Activated CD4-positive, alpha-beta T cell treated with anti-CD3 and anti-CD28 coated beads for 24 hours (primary cell): Measurements from ENCODE around the gene POR.
"Not testable (repeated sequence)": the region's sequence is repeated elsewhere in the genome, so short reads cannot be mapped to it uniquely, and the experiment has no call there.

Experiments used
- DNase-seq, 2 donors: peaks; one replicate each; pipeline ENCODE4 v3.0.0-alpha.2; 2020; ENCODE audit warnings: low read depth in 2 of 2

POR gene

DNA sequence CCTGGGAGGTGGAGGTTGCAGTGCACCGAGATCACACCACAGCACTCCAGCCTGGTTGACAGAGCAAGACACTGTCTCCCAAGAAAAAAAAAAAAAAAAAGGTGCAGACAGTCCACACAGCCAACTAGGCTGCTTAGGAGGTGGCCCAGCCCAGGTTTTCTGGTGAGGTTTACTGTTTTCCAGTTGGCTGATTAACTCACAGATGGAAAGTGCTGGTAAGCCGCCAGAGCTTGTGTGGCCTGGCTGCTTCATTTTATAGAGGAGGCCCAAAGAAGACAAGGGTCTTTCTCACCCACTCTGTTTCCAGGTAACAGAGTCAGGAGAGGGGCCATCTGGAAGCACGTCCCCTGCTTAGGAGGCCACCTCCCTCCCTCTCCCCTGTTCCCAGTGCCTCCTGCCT is 29.9 kb upstream of the POR start:
- DNase-seq: no peak

DNA sequence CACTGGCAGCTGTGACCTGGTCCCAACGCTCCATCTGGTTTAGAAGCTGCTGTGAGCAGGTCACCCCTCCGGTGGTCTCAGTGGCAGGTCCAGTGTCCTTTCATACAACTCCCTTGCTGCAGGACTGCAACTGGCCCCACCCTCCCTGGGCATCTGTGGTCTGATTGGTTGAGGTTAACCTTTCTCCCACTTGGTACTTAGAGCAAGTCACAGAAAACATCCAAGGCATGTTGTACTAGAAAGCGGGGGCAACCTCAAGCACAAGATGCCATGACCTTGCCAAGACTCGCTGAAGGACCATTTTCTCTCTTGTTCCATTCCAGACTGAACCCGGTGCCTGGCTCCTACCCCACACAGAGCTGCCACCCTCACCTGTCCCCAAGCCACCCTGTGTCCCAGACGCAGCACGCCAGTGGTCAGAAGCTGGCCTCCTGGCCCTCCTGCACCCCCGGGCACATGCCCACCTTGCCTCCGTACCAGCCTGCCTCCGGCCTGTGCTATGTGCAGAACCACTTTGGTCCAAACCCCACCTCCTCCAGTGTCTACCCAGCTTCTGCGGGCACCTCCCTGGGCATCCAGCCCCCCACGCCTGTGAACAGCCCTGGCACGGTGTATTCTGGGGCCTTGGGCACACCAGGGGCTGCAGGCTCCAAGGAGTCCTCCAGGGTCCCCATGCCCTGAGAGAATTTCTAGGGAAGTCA is 27.1 kb upstream of the POR start:
- no peak for DNase-seq

DNA sequence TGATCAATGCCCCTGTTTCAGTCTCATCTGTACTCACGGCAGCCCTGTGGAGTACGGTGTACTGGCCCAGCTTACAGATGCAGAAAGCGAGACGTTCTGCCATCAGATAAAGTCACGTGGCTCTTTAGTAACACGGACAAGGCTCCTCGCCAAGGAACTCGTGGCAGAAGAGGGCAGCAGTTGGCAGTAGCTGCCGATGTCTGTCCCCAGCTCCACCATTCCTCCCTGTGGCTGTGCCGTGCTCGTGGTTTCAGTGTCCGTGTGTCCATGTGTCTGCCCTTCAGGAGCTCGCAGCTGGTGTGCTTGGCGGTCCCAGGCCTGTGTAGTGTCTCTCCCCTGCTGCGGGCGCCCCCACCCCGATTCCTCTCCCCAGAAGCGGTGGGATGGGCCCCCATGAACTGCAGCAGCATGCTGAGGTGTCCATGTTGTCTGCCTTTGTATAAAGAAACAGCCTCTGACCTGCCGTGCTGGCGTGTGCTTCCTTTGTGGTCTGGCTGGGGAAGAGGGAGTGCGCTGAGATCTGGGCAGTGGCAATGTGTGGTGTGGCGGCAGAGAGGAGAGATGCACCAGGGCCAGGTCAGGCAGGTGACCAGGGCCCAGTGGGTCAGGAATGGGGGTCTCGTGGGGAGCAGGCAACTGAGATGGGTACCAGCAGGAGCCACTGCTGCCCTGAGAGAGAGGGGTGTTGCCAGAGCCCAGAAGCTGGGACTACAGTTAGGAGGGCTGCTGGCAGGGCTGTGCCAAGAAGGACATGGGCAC is 26.3 kb upstream of the POR start:
- DNase-seq: no peak

DNA sequence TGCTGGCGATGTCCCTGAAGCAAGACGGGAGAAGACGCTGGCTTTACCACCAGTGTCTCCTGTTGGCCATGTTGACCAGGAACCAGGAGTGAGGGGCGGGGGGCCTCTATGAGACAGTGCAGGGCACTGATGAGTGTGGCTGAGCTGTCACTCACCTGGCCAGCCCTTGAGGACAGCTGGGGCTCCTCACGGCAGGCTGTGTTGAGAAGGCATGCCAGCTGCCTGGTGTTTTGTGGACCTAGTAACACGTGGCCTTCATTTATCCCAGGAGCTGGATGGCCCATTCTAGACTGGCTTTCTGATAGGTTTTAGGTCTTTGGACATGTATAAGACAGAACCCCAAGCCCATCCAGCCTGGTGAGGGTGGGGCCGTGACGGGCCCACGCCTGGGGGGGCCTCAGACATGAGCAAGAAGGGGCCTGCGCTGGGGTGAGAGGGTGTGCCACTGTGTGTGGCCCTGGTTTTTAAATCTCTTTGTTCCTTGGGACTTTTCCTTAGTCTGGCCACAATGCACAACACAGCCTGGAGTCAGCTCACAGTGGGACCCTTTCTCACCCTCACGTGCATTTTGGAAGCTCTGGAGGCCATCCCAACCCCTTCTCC is 25.6 kb upstream of the POR start:
- no peak for DNase-seq

DNA sequence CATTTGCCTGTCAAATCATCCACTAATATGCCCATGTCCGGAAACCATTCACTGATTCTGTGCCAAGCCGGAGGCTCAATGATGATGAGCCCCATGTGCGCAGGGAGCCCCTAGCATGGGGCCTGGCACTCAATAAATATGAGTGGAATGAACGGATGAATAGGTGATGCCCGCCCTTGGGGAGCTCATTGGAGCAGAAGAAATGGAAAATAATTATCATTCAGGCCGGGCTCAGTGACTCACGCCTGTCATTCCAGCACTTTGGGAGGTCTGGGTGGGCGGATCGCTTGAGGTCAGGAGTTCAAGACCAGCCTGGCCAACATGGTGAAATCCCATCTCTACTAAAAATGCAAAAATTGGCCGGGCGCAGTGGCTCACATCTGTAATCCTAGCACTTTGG is 25.1 kb upstream of the POR start:
- DNase-seq: no peak

DNA sequence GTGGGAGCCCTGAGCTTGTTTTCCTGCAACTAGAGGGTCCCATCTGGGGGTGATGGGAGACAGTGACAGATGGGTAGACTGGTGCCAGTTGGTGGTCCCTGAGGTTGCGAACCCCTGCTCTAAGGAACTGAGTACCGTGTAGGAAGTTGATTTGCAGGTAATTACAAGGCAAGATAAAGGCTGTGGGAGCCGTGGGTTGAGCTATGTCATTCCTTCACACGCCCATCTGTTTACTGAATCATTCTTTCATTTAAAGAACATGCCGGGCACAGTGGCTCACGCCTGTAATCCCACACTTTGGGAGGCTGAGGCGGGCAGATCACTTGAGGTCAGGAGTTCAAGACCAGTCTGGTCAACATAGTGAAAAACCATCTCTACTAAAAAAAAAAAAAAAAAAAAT is 23.7 kb upstream of the POR start:
- not testable (repeated sequence) for DNase-seq

DNA sequence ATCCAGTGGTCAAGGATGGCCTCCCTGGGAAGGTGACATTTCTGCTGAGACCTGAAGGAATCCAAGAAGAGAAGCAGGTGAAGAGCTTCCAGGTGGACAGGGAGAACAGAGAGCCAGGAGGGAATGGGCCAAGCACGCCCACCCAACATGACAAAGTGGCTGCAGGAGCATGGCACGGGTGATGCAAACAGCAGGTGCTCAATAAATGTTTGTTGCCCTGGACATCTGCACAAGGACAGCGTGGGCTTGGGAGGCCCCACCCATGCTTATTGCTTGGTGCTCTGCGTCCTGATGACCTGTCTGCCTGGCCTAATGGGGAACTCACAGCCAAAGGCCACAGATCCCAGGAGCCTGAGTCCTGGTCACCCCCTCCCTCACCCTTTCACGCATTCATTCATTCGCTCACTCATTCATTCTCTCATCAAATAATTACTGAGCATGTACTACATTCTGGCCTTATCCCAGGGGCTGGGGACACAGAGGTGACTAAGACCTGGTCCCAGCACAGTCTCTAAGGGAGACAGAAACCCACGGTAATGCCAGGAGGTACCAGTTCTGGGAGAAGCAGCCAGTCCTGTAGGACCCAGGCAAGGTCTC is 23.0 kb upstream of the POR start:
- DNase-seq: no peak

DNA sequence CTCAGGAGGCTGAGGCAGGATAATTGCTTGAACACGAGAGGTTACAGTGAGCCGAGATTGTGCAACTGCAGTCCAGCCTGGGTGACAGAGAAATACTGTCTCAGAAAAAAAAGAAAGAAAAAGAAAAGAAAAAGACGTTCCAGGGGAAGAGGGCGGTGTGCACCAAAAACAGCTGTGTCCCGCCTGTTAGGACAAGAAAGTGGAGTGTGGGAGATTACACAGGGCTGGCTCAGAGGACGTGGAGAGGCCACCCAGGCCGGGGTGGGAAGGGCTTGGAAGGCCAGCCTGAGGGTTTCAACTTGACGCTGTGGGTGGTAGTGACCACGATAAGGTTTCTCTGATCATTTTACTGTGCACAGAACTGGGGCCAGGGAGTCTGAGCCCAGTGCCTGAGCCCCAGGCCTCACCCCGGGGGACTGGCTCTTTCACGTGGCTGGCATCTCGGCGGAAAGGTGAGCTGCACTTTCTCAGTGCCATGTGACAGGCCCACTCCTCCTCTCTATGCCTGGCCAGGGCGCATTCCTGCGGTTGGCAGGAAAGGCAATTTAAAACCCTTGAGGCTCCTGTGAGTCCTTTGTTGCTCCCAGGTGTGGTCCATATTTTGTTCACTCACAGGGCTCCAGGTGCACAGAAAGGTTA is 22.2 kb upstream of the POR start:
- DNase-seq: no peak

DNA sequence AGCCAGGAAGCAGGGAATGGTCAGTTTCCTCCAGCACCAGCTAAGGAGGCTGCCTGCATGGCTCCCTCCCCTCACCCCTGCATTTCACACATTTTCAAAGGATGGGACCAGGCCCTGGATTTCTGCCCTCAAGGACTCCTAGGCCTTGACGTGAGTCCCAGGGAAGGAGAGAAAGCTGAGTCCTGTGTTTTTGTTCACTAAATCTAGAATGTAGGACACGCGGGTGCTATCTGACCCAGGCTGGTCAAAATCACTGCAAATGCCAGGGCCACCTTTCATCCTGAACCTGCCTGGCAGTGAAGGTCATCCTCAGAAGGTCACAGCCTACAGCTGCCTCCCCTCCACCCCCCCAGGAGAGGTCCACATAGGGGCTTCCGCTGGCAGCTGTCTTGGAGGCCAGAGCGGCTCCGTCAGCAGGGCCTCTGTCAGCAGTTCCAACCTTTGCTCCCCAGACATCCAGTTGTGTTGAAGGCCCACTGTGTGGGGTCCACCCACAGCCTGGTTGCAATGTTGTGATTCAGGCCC is 18.1 kb upstream of the POR start:
- no peak for DNase-seq

DNA sequence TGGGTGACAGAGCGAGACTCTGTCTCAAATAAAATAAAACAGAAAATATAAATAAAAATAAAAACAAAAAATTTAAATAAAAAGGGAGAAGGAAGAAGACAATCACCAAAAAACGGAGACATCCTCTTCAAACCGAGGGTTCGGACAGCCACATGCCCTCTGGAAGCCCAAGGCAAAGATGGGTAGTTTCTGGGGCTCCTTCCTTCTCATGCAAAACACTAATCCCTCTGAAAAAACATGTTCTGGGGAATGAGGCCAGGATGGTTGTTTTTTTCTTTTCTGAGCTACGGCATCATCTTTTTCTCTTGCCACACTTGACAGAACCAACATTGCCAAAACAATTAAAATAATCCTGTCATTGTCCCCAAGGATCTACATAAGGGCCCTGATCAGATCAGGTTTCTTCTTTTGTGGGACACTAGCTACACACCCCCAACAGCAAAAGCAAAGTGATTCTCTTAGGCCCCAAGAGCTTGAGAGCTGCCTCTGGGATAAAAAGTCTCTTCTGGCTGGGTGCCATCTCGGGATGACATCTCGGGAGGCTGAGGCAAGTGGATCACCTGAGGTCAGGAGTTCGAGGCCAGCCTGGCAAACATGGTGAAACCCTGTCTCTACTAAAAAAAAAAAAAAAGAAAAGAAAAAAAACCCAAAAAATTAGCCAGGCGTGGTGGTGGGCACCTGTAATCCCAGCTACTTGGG is 14.2 kb upstream of the POR start:
- DNase-seq: no peak

DNA sequence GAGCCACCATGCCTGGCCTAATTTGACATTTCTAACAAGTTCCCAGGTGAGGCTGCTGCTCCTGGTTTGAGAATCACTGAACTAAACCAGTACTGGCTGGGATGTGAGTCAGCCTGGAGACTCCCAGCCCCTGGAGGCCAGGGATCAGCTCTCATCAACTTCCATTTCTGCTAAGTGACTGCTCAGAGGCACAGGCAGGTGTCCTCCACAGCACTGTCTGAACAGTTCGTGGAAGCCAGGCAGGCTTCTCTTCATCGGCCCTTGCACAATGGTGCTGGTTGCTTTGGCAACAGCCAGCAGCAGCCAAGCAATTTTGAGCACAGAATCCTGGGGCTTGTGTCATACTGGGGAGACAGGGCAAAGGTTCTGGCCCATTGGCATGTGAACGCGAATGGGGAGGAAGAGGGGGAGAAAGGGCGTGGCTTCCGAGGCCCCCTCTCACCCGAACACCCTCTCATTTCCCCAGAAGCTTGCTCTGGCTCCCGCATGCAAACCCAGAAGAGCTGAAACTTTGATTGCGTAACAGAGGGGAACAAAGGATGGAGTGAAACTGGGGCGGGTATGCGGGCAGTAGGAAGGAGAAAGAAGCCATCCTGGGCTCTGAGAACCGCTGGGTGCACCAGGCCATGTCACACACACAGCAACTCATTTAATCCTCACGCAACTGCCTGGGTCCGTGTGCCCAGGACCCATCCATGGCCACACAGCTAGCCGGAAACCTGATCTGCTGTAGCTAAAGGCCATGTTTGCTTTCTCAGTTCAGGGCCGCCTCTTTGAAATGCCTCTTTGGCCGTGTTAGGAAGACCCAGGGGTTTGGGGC is 9.0 kb upstream of the POR start:
- DNase-seq: no peak

DNA sequence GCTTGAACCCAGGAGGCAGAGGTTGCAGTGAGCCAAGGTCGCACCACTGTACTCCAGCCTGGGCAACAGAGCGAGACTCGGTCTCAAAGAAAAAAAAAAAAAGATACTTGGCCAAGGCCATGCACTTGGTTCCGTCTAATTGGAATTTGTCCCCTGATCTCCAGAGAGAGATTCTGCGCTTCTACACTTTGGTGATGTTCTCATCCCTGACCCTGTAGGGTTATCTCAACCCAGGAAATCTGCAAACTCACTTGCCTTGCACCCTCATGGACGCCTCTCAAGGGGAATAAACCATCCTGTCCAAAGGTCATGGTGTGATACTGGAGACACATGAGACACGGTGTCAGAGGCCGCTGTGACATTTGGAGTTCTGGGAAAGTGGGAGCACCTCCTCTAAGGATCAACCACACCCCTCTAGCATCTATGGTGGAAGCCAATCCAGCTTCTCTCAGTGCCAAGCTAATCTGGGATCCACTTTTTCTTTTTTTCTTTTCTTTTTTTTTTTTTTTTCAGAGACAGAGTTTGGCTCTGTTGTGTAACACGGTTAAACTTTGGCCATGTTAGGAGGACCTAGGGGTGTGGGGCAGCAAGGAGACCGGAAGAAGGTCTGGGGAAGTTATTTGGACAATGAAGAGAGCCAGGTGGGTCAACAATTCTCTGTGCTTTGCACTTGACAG is 7.8 kb upstream of the POR start:
- no peak for DNase-seq

DNA sequence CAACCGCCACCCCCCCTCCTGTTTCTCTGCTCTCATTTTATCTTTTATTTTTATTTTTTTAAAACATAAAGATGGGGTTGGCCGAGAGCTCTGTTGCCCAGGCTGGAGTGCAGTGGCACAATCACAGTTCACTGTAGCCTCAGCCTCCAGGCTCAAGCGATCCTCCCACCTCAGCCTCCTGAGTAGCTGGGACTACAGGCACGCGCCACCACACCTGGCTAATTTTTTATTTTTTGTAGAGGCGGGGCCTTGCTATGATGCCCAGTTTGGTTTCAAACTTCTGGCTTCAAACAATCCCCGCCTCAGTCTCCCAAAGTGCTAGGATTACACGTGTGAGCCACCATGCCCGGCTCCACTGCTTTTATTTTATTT is 7.3 kb upstream of the POR start:
- not testable (repeated sequence) for DNase-seq

DNA sequence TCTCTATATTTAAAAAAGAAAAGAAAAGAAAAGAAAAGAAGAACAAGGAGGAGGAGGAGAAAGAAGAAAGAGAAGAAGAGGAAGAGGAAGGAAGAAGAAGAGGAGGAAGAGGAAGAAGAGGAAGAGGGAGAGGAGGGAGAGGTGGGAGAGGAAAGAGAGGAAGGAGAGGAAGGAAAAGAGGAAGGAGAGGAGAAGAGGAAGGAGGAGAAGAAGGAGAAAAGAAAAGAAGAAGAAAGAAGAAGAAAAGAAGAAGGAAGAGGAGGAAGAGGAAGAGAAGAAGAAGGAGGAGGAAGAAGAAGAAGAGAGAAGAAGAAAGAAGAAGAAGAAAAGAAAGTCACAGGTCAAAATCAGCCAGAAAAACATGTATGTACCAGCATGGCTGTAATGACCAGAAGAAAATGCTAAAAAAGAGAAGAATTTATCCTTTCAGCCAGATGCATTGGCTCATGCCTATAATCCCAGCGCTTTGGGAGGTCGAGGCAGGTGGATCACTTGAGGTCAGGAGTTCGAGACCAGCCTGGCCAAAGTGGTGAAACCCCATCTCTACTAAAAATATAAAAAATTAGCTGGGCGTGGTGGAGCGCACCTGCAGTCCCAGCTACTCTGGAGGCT is 5.3 kb upstream of the POR start:
- no peak for DNase-seq

DNA sequence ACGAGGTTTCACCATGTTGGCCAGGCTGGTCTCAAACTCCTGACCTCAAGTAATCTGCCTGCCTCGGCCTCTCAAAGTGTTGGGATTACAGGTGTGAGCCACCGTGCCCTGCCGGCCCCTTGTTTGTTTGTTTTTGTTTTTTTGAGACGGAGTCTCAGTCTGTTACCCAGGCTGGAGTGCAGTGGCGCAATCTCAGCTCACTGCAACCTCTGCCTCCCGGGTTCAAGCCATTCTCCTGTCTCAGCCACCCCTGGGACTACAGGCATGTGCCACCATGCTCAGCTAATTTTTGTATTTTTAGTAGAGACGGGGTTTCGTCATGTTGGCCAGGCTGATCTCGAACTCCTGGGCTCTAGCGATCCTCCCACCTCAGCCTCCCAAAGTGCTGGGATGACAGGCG is 3.8 kb upstream of the POR start:
- not testable (repeated sequence) for DNase-seq

DNA sequence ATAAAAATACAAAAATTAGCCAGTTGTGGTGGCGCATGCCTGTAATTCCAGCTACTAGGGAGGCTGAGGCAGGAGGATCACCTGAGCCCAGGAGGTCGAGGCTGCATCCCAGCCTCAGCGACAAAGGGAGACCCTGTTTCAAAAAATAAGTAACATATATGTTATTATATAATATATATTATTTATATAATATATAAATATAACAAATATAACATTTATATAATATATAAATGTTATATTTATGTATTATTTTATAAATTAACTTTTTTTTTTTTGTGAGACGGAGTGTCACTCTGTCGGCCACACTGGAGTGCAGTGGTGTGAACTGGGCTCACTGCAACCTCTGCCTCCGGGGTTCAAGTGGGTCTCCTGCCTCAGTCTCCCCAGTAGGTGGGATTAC is 1.5 kb upstream of the POR start:
- no peak for DNase-seq

DNA sequence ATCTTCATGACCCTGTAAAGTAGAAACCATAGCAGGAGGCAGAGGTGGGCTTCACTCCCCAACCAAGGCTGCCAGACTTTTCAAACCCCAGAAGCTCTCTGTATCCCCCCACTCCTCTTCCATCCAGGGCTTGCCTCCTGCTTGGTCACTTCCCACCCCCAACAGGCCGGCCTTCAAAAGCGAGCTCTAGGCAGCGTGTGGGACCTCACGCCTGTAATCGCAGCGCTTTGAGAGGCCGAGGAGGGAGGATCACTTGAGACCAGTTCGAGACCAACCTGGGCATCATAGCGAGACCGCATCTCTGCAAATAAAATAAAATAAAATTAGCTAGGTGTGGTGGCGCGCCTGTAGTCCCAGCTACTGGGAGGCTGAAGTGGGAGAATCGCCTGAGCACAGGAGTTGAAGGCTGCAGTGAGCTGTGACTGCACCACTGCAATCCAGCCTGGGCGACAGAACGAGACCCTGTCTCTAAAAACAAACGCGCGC is 743 bp upstream of the POR start:
- no peak for DNase-seq

DNA sequence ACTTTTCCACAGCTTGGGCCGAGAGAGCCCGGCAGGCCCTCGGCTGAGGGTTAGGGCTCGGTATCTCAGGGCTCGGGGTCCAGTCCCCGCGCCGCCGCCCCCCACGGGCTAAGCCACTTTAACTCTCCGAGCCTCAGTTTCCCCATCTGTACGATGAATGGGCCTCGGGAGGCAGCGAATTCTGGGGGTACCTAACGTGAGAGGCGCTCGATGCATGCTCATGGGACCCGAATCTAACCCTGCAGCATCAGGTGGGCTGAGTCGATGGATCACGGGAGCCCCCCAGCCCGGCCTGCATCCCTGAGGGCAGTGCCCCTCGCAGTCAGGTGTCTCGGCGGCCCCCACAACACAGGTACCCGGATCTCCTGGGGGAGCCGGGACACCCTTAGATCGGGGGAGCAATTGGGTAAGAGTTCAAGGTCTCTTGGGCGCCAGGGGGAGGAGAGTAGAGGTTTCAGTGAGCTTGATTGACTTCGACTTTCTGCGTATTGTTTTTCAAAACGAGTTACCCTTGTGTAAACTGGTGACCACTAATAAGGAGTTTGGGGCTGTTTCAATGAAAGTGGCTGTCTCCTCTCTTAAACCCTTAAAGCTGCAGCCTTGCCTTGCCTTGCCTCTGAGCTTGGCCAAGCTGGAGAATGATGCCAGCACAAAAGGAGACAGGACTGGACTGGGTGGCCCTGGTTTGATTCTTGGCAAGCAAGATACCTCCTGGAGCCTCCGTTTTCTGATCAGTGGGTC is 631 bp downstream of the POR start:
- DNase-seq: no peak

DNA sequence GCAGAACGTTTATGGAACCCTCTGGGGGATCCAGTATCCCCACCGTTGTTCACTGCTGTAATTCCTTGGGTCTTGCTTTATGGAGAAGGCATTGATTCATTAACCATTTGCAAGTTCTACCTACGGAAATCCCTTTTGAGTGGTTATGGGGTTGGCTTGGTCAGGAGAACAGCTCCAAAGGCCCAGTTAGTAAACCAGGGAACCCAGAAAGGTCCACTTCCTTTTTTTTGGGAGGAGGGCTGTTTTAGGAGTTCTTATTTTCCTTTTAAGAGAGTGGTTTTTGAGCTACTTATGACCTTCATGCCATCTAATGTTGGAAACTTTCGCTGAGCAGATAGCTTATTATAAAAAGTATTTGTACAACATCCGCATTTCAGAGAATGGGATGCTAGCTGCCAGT is 1.3 kb downstream of the POR start:
- DNase-seq: no peak
